Measurements from ENCODE around the gene FOCAD.

FOCAD gene

DNA sequence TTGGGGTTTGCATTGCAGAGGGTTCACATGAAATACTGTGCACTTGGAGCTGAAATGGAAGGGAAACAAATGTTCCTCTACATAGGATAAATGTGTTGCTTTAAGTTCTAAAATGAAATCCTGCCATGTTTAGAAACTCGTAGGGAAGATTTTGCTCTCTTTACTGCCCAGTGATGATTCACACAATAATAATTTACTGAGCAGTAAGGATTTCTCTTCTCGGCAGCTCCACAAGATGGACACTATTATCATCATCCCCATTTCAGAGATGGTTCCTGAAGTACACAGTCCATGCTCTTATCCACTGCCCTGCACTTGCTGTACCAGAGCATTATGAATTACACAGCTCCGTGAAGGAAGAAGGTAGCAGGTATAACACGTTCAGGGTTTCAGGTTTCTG lies 343.2 kb downstream of the FOCAD start:
- no peak for DNase-seq

DNA sequence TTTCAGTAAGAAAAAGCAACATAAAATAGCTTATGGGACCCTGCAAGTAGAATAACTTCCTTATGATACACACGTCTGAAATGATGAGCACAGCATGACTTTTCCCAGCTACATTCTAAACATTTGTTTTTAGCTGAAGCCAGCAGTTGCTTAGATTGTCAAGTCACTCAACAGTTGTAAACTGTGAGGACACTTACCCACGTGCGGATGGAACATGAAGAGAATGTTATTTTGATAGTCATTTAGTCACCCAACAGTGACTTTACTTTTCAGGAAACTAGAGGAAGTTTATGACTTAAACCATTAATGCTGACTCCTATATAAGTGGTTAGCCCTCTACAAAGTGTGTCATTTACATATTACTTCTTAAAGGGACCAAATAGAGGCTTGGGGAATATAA lies 344.4 kb downstream of the FOCAD start:
- no peak for DNase-seq

DNA sequence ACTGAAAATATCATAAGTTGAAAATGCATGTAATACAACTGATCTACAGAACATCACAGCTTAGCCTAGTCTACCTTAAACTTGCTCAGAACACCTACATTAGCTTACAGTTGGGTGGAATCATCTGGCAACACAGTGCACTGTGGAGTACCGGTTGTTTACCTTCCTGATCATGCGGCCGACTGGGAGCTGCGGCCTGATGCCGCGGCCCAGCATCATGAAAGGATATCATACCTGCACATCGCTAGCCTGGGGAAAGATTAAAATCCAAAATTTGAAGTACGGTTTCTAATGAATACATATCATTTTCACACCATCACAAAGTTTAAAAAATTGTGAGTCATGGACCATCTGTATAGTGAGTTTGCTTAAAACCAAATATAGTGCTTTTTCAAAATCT lies 345.6 kb downstream of the FOCAD start:
- no peak for DNase-seq

DNA sequence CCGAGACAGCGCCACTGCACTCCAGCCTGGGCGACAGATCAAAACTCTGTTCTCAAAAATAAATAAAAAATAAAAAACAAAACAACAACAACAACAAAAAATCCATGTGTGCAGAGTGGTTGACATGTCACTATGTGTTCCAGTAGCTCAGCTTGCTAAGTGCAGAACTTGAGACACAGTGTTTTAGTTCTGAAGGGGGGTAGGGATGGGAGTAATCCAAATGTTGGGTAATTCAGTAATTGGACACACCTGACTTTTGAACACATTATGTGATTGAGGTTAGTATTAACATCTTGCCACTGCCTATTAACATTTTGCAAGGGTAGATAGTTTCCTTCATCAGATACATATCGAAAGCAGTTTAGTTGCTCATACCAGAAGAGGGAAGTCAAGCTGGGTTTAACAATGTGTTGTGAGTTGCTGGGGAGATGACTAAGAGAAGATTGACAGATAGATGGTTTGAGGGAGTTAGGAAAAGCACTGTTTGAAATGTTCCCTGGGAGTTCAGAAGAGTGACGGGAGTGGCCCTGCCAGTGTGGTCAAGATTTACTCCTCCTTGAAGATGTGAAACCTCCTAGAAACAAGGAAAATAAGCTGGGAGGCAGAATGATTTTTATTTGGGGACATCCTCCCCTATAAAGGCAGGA lies 346.5 kb downstream of the FOCAD start:
- no peak for DNase-seq

DNA sequence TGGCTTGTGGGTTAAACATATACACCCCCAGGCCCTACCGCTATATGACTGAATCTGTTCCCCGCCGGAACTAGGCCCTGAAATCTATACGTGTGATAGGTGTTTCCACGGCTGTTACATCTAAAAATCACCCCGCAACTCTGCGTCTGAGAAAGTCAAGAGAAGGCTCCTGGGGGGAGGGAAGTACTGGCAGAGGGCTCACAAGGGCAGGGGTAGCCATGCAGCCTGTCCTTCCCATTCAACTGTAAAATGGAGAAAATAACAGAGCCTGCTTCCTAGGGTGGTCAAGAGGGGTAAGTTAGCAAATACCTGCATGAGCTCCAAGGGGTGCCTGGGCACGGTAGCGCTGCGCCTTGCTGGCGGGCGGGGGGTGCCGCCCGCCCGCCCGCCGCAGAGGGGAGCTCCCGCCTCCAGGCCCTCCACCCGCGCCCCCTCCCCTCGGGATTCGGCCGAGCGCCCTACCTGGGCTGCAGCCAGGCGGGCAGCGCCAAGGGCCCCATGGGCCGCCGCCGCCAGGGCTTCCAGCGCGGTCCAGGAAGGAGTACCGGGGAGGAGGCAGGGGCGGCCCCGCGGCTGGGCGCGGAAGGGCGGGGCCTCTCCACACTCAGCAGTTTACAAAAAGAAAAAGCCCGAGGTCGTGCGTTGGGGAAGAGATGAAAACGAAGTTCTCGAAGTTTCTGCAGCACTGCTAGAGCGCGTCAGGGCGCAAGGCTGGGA lies 347.2 kb downstream of the FOCAD start, which contains the start of gene HACD4:
Gene HACD4 (minus strand): TSS at position 550 of the 717 bp plus-strand sequence. CDS start 50 bp downstream, at position 500.
- peak; percentile 57 for DNase-seq

DNA sequence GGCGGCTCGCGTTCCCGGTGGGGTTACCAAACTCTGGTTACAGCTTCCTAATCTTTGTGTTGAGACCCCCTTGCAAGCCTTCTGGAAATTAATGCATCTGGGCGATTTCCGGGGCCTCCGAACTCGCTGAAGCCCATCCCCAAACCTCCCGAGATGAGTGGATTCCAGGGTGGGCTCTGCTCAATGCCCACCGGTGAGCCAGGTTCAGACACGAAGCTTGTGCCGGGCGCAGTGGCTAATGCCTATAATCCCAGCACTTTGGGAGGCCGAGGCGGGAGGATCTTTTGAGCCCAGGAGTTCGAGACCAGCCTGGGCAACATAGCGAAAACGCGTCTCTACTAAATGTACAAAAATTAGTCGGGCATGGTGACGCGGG lies 347.7 kb downstream of the FOCAD start:
- no peak for DNase-seq

DNA sequence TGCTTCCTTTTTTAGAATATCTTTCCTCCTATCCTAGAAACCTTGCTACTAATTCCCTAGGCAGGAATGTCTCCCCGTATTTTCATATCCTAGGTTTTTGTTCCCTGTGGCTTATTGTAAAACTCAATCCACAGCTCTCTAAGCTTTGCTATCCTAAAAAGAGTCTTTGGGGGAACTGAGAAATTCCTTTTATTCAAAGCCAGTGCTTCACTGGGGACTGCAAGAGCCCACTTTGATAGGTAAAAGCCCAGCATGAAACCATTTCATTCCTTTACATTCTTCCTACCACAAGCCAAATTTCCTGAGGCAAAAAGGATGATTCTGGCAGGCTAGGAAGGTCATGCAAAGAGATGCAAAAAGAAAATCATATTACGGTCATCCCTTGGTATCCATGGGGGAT lies 353.2 kb downstream of the FOCAD start:
- no peak for DNase-seq

DNA sequence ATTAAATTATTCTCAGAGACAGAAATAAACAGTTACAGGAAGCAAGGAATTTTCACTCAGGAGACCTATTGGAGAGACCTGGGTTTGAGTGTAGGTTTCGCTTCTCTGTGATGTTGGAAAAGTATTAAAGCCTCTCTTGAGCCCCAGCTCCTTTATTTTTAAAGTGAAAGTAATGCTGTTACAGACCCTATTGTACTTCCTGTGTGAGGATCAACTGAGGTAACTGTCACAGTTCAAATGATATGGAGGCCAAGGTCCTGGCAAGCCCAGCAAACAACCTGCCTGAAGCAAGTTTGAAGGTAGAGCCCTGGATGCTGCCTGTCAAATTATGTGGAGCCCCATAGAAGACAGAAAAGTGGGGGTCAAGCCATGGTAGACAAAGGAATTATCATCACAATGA lies 355.2 kb downstream of the FOCAD start:
- DNase-seq, result no peak

DNA sequence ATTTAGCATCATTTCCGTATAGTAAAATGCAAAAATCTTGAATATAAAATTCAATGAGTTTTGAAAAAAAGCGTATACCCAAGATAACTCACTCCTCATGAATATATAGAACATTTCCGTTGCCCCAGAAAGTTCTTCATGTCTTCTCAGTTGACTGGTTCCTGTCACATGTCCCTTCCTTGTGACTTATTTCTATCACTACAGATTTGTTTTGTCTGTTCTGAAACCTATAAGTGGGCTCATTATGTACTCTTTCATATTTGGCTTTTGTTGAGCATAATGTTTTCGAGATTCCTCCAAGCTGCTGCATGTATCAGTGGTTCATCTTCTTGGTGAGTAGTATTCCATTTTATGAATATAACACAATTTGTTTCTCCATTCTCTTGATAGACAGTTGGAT lies 358.4 kb downstream of the FOCAD start:
- DNase-seq, result no peak

DNA sequence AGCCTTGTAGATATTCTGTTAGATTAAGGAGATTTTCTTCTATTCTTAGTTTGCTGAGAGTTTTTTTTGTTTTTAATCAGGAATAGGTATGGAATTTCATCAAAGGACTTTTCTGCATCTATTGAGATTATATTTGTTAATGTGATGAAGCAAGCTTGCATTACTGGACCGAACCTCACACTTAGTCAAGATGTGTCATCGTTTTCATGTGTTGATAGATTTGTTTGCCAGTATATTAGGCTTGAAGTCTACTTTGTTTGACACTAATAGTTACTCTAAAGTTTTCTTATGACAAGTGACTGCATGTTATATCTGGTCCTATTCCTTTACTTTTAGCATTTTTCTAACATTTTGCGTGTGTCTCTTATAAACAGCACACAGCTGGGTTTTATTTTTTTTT lies 359.8 kb downstream of the FOCAD start:
- no peak for DNase-seq
